Measurements from ENCODE around the gene CCL23.

The CCL23 gene

DNA sequence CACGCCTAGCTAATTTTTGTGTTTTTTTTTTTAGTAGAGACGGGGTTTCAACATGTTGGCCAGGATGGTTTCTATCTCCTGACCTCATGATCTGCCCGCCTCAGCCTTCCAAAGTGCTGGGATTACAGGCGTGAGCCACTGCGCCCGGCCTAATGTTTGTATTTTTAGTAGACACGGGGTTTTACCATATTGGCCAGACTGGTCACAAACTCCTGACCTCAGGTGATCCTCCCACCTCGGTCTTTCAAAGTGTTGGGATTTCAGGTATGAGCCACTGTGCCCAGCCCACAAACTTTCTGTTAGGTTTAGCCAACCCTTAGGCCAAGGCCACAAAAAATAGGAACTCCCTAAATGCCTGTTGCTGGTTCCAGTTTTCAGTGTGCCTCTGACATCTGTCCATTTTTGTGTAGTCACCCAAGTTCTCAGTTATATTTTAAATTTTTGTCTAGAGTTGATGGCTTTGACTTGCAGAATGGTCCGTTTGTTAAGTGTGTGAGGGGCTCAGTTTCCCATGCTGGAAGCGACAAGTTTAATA is 49.2 kb downstream of the CCL23 start:
- DNase-seq: no peak

DNA sequence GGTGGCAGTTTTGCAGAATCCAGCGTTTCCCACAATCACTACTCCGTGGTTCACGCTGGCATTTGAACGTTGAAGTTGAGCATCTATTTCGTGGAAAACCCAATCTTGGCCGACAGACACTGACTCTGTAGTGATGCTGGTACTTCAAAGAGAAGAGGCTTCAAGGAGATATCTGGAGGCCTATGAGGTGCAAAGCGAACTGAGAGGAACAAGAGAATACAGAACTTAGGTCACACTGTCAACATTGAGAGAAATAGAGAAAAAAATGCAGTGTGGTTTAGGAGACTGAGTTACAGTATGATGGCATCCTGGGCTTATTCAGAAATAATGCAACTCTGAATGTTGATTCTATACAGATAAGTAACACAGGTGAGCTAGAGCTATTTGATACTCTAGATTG is 52.5 kb downstream of the CCL23 start:
- DNase-seq: no peak

DNA sequence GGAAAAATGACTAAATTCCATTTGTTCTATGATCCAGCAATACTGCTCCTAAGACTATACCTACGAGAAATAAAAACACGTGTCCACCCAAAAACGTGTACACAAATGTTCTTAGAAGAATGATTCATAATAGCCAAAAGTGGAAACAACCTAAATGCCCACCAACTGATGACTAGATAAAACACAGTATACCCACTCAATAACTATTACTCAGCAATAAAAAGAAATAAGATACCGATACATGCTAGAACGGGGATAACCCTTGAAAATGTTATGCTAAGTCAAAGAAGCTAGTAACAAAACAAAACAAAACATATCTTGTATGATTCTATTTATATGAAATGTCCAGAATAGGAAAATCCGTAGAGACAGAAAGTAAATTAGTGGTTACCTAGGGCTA is 54.1 kb downstream of the CCL23 start:
- no peak for DNase-seq

All from activated CD4-positive, alpha-beta T cell treated with anti-CD3 and anti-CD28 coated beads, Interleukin-2, amount 50 U/mL, for 1 hour (primary cell).